GM18508 (cell line): ENCODE data around the gene SRD5A3.
A peak's percentile ranks its signal among the peaks of the same experiment; 100 is the strongest.

Experiments
- ATAC-seq: cut with Tn5 transposase; IDR thresholded peaks from one replicate; pipeline ENCODE4 v1.9.1; 2021; ENCODE audit warnings: moderate number of reproducible peaks; ENCODE audit not compliant: insufficient read depth, unreplicated experiment

Gene SRD5A3

DNA sequence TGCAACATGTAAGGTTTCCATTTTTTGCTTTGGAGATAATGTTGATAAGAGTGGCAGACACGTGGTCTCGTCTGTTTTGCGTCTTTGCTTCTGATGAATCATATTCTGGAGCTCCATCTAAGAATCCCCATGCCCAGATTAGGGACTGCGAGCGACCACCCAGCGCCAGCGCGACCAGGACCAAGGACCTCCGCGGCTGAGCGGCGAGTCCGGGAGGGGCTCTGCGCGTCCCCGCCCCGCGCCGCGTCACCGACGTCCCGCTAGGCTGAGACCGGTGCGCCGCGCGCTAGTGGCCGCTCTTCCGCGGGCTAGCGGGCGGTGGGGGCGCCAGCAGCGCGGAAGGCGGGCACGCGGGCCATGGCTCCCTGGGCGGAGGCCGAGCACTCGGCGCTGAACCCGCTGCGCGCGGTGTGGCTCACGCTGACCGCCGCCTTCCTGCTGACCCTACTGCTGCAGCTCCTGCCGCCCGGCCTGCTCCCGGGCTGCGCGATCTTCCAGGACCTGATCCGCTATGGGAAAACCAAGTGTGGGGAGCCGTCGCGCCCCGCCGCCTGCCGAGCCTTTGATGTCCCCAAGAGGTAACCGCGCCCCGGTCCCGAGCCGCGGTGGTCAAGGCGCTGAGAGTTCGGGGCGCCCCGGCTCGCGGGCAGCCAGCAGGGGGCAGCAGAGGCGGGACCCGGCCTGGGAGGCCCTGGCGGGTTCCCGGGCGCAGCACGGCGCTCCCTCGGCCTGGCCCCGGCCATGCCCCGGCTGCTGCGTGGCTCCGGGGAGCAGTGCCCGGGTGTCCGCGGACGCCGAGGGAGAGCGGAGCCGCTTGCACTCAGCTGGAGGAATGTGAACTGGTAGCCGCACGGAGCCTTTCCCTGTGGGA lies at the start of gene SRD5A3:
Gene SRD5A3, plus strand, starts transcription at position 263 of the 871 bp plus-strand sequence. Its CDS starts 95 bp downstream, at position 358.
- ATAC-seq: peak; percentile 76

GRCh38 chr4:55297346-55297745 lies 48.7 kb upstream of the SRD5A3 start:
- ATAC-seq: no peak

GRCh38 chr4:55303760-55304165 lies 42.3 kb upstream of the SRD5A3 start:
- no peak for ATAC-seq

- no peak for ATAC-seq
Measured at GRCh38 chr4:55304303-55304702, 41.7 kb upstream of the SRD5A3 start.

- no peak for ATAC-seq
Measured at GRCh38 chr4:55308071-55308470, 38.0 kb upstream of the SRD5A3 start.

DNA sequence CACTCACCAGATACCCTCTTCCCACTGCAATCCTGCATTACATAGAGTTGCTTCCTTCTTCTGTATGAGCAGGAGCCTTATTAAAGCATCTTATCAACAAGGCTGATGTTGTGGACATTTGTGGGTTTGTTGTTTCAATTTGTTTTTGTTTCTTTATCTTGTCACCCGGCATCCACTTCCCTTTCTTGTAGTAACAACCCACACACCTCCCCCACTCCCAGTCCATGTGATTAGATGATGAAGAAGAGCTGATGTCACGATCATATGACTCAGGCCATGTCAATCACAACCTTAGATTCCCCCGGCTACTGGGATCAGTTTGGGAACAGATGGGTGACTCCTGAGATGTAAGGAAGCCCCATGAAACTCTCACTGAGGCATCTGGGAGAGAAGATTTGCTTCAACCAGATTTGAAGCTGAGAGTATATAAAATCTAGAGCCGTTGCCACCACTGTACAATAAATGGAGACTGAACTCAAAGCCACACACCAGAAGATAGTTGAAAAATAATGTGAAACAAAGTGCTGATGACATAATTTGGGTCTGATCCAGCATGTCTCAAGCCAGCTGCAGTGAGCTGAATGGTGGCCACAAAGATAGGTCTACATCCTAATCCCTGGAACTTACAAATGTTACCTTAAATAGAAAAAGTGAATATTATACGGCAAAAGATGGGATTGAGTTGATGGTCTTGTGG lies 34.1 kb upstream of the SRD5A3 start:
- ATAC-seq: no peak

DNA sequence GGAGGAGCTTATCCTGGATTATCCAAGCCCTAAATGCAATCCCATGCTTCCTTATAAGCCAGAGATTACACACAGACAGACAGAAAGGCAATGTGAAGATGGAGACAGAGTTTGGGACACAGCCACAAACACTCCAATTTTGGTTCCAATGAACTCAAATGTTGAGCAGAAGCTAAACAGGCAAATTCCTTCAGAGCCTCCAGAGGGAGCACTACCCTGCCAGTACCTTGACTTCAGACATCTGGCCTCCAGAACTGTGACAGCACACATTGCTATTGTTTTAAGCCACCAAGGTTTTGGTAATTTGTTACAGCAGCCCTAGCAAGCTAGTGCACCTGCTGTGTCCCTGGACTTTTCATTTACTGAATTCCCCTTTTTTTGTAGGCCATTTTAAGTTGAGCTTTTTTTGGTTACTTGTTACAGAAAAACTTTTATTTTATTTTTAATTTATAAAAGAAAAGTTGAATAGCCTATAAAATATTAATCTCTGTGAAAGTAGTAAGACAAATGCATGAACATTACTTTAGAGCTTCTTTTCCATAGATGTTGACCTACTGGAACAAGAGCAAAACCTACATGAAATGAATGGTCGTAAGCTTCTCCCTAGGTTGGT lies 33.4 kb upstream of the SRD5A3 start:
- peak; percentile 61 for ATAC-seq

DNA sequence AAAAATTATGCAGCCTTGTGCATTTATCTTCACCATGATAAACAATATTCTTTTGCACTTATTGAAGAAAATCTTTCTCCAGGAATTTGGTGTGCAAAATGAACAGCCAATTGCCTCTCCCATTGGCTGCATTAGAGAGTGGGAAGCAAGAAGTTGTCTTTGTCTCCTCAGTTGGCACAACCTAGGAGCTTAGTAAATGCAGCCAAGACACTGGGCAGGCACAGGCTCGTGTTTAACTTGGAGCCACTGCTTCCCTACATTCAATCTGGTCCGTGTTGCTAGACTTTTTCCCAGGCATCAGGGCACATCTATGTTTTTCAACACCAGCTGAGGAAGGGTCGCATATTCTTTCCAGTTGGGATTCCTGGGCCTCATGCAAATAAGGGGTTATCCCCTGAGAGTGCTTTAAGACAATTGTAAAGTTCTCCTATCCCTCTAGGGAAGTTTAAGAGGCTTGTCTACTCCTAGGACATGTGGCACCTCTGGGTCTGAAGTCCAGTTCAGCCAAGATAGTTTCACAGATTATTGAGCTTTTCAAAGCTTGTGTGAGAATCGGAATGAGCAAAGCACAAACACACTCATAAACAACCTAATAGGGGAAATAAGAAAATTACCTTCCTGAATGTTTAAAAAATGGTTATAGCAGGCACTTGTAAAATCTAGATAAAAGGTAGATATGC lies 31.8 kb upstream of the SRD5A3 start:
- no peak for ATAC-seq

GRCh38 chr4:55318175-55319129 lies 27.6 kb upstream of the SRD5A3 start:
- no peak for ATAC-seq

GRCh38 chr4:55321707-55322264 lies 24.3 kb upstream of the SRD5A3 start:
- ATAC-seq: no peak

DNA sequence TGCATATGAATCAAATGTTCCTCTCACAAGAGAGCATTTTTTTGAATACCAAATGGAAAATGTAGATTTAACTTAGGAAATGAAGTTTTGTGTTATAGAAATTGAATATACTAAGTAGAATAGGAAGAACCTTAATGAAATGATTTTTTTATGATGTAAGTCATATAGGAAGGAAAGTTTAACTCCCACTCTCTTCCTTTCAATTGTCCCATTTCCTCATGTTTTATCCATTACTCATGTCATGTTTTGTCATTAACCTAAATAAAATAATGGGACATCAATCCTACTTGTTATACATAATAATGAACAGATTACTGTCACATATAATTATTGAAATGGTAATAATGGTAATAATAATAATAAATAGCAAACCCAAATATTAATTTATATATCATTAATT lies 22.7 kb upstream of the SRD5A3 start:
- no peak for ATAC-seq

- no peak for ATAC-seq
Measured at GRCh38 chr4:55326629-55327028, 19.4 kb upstream of the SRD5A3 start.

DNA sequence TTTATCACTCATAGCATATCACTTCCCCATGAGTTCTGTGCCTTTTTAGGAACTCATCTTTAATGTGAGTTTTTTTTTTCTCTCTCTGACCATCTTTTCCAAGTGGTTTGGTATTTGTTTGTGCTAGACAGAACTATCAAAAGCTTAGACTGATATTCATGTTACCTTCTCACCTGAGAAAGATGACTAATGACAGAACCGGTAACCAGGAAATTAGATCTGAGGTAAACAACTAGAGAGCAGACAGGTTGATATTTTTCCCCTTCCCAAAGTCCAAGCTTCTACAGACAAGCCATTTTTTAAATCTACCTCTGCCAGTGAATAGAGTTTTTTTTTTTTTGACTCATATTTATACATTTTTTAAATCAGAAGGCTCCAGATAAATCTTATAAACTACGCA lies 17.0 kb upstream of the SRD5A3 start:
- ATAC-seq: no peak

DNA sequence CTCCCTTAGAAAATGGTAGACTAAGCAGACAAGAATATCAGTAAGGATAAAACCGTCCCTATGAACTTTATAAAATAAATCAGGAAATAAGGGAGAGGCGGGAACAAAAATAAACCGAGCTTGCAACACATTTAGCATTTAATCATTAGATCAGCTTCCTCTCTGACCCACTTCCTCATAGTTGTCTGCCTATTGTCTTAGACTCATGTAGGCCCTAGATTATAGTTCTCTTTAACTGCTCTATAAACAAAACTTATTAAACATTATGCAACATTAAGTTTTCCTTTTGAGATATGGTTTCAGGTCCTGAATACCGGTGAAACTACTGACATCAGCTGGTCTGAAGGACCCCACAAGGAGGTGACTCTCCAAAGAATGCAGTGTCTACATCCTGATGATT lies 15.8 kb upstream of the SRD5A3 start:
- no peak for ATAC-seq

DNA sequence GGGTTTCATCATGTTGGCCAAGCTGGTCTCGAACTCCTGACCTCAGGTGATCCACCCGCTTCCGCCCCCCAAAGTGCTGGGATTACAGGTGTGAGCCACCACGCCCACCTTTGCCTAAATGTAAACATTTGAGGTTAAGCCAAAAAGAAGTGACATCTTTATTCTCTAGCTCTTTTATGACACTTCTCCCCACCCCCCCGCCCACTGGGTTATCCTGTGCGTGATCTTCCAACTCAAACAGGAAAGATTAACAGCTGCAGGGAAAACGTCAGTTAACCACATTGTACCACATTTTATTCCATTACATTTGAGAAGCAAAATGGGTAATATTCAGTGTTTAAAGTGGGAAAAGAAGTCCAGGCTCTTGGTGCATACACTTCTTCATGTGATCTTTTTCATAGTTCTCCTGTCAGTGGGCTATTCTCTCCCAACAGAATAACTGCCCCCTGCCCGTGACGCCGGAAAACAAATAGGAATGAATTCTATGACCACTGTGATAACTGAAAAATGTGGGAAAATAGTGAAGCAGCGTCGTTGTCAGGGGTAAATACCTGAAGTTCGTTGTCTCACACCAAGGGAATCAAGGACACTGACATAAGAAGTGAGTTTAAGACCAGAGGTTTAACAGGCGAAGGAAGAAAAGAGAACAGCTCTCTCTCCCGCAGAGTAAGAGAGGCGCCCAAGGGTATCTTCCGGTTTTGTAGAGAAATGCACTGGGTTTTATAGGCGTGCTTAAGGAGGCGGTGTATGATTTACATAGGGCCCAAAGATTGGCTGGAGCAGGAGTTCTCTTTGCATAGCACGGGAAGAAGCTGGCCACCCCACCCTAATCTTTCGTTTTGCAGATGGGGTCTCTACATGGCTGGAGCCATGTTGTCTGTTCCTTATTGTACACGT lies 9.7 kb upstream of the SRD5A3 start:
- no peak for ATAC-seq

- ATAC-seq: no peak
Measured at GRCh38 chr4:55337944-55338343, 8.1 kb upstream of the SRD5A3 start.

DNA sequence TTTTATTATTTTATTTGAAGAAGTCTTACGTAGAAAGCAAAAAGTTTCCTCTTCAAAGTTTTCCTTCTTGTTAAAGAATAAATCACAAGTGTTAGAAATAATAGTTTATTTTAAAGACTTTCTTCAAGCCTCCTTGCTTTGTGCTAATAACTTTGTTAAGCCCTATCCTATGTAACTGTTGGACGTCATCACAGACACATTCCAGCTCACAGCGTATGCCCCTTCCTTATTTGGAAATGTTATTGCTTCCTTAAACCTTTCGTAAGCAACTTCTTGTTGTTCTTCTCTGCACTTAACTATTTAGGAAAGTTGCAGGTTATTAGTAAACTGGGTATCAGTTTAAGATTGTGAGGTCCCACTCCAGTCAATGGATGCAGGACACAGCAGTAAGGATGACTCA lies 7.6 kb upstream of the SRD5A3 start:
- no peak for ATAC-seq

DNA sequence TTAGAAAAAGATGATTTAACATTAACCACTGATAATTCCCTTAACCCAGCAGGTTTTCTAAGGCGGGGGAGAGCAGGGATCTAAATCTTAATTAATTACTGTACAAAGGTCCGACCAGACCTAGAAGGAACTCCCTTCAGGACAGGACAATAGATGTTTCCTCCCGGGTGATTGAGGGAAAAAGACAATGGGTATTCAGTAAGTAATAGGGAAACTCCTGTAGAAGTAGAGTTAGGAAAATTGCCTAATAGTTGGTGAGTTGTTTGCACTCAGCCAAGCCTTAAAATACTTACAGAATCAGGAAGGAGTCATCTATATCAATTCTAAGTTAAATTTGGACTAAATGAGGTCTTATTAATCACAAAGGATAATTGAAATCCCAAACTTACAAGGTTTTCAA lies 5.8 kb upstream of the SRD5A3 start:
- ATAC-seq: no peak
